ENCODE results near the gene ZNF841. TPM values are rescaled to one million over a fixed set of nuclear protein-coding genes. Genes with fewer than 3 reads are reported as not detected.

The ZNF841 gene
- total and polyA plus RNA-seq, 4 experiments from 2014 or later = 2.3 to 56.0 (median 26.5) TPM

DNA sequence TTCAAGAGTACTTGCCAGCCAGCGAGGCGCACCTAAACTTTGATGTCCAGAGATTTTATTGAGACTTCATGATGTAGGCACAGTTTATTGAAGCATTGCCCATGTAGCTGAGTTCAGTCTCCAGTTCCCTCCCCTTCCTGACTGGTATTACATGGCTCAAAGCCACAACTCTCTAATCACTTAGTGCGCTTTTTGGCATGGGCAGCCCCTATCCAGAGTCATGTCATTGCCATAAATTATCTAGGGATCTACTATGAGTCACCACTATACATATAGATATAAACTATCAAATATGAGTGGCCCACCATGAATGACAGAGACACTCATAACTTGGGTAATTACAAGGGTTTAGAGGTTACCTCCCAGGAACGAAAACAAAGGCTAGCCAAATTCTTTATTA, 75.1 kb downstream of the ZNF841 start:
- DNase-seq = no peak
- H3K27me3 Mint-ChIP-seq = no peaks in the 10 kb centered on the region
- peaks cover 0 to 2% (median under 1%) of the 10 kb centered on the region in 4 donors for H3K4me1 Mint-ChIP-seq
- Histone ChIP-seq H3K9me3 (ENCODE audit: control insufficient read depth in 1 of 2, low read length in 2 of 2) (peaks cover 15 to 60% of the 10 kb centered on the region in 2 donors), H3K27ac (ENCODE audit: low read depth, low read length) (no peak overlapping the region), H3K27me3 (ENCODE audit: insufficient read depth, low read length) (no peaks in the 10 kb centered on the region), H3K4me1 (ENCODE audit: insufficient read depth, low read length) (no peaks in the 10 kb centered on the region), H3K36me3 (ENCODE audit: insufficient read depth, low read length) (peaks cover 67% of the 10 kb centered on the region), H3K4me3 (ENCODE audit: low read length in 2 of 2) (no peak overlapping the region)
- H3K9me3 Mint-ChIP-seq = peaks cover 4 to 95% (median 89%) of the 10 kb centered on the region in 8 donors
- CTCF ChIA-PET (ENCODE audit: partially characterized antibody) = no interaction called here
- H3K4me3 Mint-ChIP-seq = peak overlapping the region in 1 of 8 donors; percentile 36
- POLR2A ChIA-PET (ENCODE audit: partially characterized antibody) = interaction anchor here (1.9 kb wide), 1 partner anchor 28 kb away, joined by 6 read pairs; the partner anchor contains the start of gene ZNF432
- peaks cover 91 to 95% of the 10 kb centered on the region in 2 donors for H3K36me3 Mint-ChIP-seq
- no peak overlapping the region for H3K27ac Mint-ChIP-seq
- intact Hi-C loops (cut with micrococcal nuclease) = loop anchor here (10.0 kb wide), 1 partner anchor 274 kb away; the partner anchor contains the start of gene ZNF480

Other genes starting within 250 kb of the ZNF841 start
- gene ZNF577, start 207.8 kb downstream of the ZNF841 start, total RNA-seq = 10 to 100 TPM; 18.5 to 21.0 TPM
- 1 to 10 TPM; 2.2 to 4.5 TPM for gene ZNF577, start 207.8 kb downstream of the ZNF841 start, polyA plus RNA-seq
- 10 to 100 TPM; 28.6 to 30.8 TPM for gene ZNF649, start 190.7 kb downstream of the ZNF841 start, total RNA-seq
- 10 to 100 TPM in 1 of 2 donors, 1 to 10 TPM in 1; 3.6 to 10.2 TPM for gene ZNF649, start 190.7 kb downstream of the ZNF841 start, polyA plus RNA-seq
- gene ZNF613, start 168.3 kb downstream of the ZNF841 start, total RNA-seq = 1 to 10 TPM; 8.0 to 8.9 TPM
- gene ZNF613, start 168.3 kb downstream of the ZNF841 start, polyA plus RNA-seq = 1 to 10 TPM; 3.9 to 5.8 TPM
- 10 to 100 TPM; 37.0 to 38.9 TPM for gene ZNF350, start 108.9 kb downstream of the ZNF841 start, total RNA-seq
- 10 to 100 TPM; 22.4 to 24.9 TPM for gene ZNF350, start 108.9 kb downstream of the ZNF841 start, polyA plus RNA-seq
- gene ZNF615, start 87.6 kb downstream of the ZNF841 start, total RNA-seq = 10 to 100 TPM; 21.5 to 22.4 TPM
- 10 to 100 TPM in 1 of 2 donors, 1 to 10 TPM in 1; 6.5 to 10.3 TPM for gene ZNF615, start 87.6 kb downstream of the ZNF841 start, polyA plus RNA-seq
- gene ZNF614, start 67.4 kb downstream of the ZNF841 start, total RNA-seq = 10 to 100 TPM; 12.3 TPM
- gene ZNF614, start 67.4 kb downstream of the ZNF841 start, polyA plus RNA-seq = 1 to 10 TPM; 1.9 to 6.1 TPM
- gene ZNF432, start 46.9 kb downstream of the ZNF841 start, total RNA-seq = 10 to 100 TPM; 23.4 to 23.9 TPM
- 1 to 10 TPM; 2.2 to 5.9 TPM for gene ZNF432, start 46.9 kb downstream of the ZNF841 start, polyA plus RNA-seq
- 10 to 100 TPM; 18.6 to 19.0 TPM for gene ZNF616, start 44.2 kb upstream of the ZNF841 start, total RNA-seq
- gene ZNF616, start 44.2 kb upstream of the ZNF841 start, polyA plus RNA-seq = 1 to 10 TPM in 1 of 2 donors, under 1 TPM in 1; 0.69 to 7.2 TPM
- 10 to 100 TPM; 47.2 to 54.7 TPM for gene ZNF836, start 75.9 kb upstream of the ZNF841 start, total RNA-seq
- gene ZNF836, start 75.9 kb upstream of the ZNF841 start, polyA plus RNA-seq = 10 to 100 TPM in 1 of 2 donors, 1 to 10 TPM in 1; 4.6 to 18.2 TPM
- gene PPP2R1A, start 94.3 kb upstream of the ZNF841 start, total RNA-seq = 100 to 1,000 TPM; 166 to 175 TPM
- 100 to 1,000 TPM; 179 to 185 TPM for gene PPP2R1A, start 94.3 kb upstream of the ZNF841 start, polyA plus RNA-seq
- gene ZNF766, start 173.8 kb upstream of the ZNF841 start, total RNA-seq = 10 to 100 TPM; 53.6 to 54.1 TPM
- 10 to 100 TPM; 57.7 to 61.7 TPM for gene ZNF766, start 173.8 kb upstream of the ZNF841 start, polyA plus RNA-seq
- 10 to 100 TPM; 26.7 to 26.9 TPM for gene ZNF480, start 201.4 kb upstream of the ZNF841 start, total RNA-seq
- gene ZNF480, start 201.4 kb upstream of the ZNF841 start, polyA plus RNA-seq = 10 to 100 TPM; 12.4 to 29.5 TPM
- 1 to 10 TPM; 4.8 to 6.0 TPM for gene ZNF610, start 240.5 kb upstream of the ZNF841 start, total RNA-seq
- gene ZNF610, start 240.5 kb upstream of the ZNF841 start, polyA plus RNA-seq = 1 to 10 TPM; 1.1 to 1.2 TPM

Data from CD4-positive, alpha-beta memory T cell (primary cell).